H1 (cell line): ENCODE measurements around the gene WNT3A.

Source experiments
- ASH2L ChIP-seq: fragments of 200-600, 300-600 bp; sonication (generic); IDR thresholded peaks from one replicate; pipeline ENCODE4 v1.7.1; 2017; ENCODE audit warnings: low read length
- ATF3 ChIP-seq: IDR thresholded peaks from 2 replicates; pipeline ENCODE4 v1.6.1; 2011; ENCODE audit warnings: low read depth, mild to moderate bottlenecking, low read length; ENCODE audit not compliant: insufficient read depth
- CTCF ChIP-seq, 3 experiments: IDR thresholded peaks; 1 replicate in 2 of 3; 2 replicates in 1 of 3; pipeline versions ENCODE4 v1.5.1 to v1.6.1; 2011; ENCODE audit warnings: low read length in 3 of 3, mild to moderate bottlenecking in 3 of 3, inconsistent platforms in 2 of 3, low read depth in 1 of 3, moderate library complexity in 1 of 3; ENCODE audit not compliant: insufficient read depth in 1 of 3; ENCODE audit errors: control extremely low read depth in 1 of 3
- E2F6 ChIP-seq: IDR thresholded peaks from 2 replicates; pipeline ENCODE4 v1.6.1; 2012; ENCODE audit warnings: inconsistent platforms
- JUN ChIP-seq: IDR thresholded peaks from 2 replicates; pipeline ENCODE4 v1.6.1; 2011; ENCODE audit warnings: low read depth, mild to moderate bottlenecking, improper control_type of control experiment, low read length
- PHF8 ChIP-seq: fragments of 200-600 bp; sonication (generic); conservative IDR thresholded peaks from 2 replicates; pipeline ENCODE4 v1.7.1; 2012; ENCODE audit warnings: low read depth, mild to moderate bottlenecking, inconsistent platforms, low read length, moderate library complexity
- POLR2A ChIP-seq, 2 experiments: IDR thresholded peaks; 1 replicate in 1 of 2; 2 replicates in 1 of 2; pipeline ENCODE4 v1.6.1; 2011; ENCODE audit warnings: low read depth in 2 of 2, low read length in 2 of 2, mild to moderate bottlenecking in 2 of 2; ENCODE audit errors: control extremely low read depth in 1 of 2
- POU5F1 ChIP-seq: IDR thresholded peaks from 2 replicates; pipeline ENCODE4 v1.6.1; 2011; ENCODE audit warnings: low read depth, mild to moderate bottlenecking, low read length, moderate library complexity
- SIN3A ChIP-seq, 2 experiments: IDR thresholded peaks in 1 of 2; conservative IDR thresholded peaks in 1 of 2; 2 replicates each; pipeline ENCODE4 v1.6.1; 2011 to 2012; ENCODE audit warnings: low read length in 2 of 2, improper control_type of control experiment in 1 of 2, low read depth in 1 of 2, mild to moderate bottlenecking in 1 of 2
- SUZ12 ChIP-seq: fragments of 200-600 bp; sonication (generic); IDR thresholded peaks from 2 replicates; pipeline ENCODE4 v1.6.1; 2012; ENCODE audit warnings: mild to moderate bottlenecking, inconsistent platforms, low read length, moderate library complexity, mixed read lengths
- USF2 ChIP-seq: IDR thresholded peaks from 2 replicates; pipeline ENCODE4 v1.6.1; 2011; ENCODE audit warnings: low read length, improper control_type of control experiment

- TF ChIP-seq E2F6 (no peak), SUZ12 (no peak), USF2 (no peak), CTCF (IDR thresholded peaks at IDR 0.05; ENCODE audit: control extremely low read depth in 1 of 3, insufficient read depth in 1 of 3, low read depth in 1 of 3, low read length in 3 of 3) (no peak), POU5F1 (no peak), ASH2L (no peak), JUN (no peak), POLR2A (IDR thresholded peaks at IDR 0.05; ENCODE audit: control extremely low read depth in 1 of 2, low read depth in 2 of 2, low read length in 2 of 2) (no peak), PHF8 (no peak), SIN3A (conservative IDR thresholded peaks at IDR 0.05 in 1 of 2, IDR thresholded peaks at IDR 0.05 in 1 of 2; ENCODE audit: low read depth in 1 of 2, low read length in 2 of 2) (no peak), ATF3 (no peak)
Measured at GRCh38 chr1:227996187-227996950, 10.4 kb upstream of the WNT3A start.
